HG03442 (cell line): ENCODE measurements around the gene CALHM4.
A peak's percentile ranks its signal among the peaks of the same experiment; 100 is the strongest.

Source experiments
- ATAC-seq: cut with Tn5 transposase; IDR thresholded peaks from one replicate; pipeline ENCODE4 v1.9.1; 2021; ENCODE audit warnings: mild to moderate bottlenecking, moderate library complexity; ENCODE audit not compliant: unreplicated experiment

CALHM4 gene

DNA sequence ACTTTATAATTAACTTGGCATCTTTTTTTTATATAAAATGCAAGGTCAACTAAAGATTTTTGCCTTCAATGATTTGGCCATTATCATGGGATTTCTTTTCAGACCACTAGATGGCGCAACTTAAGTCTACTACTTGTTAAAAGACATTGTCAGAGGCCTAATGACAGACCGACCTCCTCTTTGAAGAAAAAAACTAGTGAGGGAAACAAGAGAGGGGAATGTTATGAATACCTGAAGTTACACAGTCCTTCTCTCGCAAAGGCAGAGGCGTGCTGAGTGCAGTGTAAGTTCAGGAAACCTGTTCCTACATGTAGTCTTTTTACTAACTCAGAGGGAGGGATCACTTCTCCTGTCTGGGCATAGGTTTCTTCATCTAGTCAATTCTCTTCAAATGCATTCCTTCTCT is 17.3 kb upstream of the CALHM4 start:
- peak; percentile 52 for ATAC-seq

DNA sequence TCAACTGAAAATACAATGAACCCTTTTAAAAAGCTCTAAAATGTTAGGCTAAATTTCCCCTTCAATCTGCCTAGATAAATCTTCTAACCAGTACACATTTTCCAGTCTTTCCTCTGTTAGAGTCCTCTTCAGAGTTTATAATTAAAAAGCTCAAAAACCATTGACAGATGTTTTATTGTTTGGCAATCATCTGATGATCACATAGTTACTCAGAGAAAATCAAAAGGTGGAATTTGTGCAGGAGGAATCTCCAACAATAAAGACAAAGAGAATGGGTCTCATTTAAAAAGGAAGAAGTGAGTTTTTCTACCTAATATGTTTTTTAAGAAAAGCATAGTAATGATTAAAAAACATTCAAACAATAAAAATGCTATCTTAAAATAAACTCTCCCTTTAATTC is 11.1 kb upstream of the CALHM4 start:
- ATAC-seq = no peak

DNA sequence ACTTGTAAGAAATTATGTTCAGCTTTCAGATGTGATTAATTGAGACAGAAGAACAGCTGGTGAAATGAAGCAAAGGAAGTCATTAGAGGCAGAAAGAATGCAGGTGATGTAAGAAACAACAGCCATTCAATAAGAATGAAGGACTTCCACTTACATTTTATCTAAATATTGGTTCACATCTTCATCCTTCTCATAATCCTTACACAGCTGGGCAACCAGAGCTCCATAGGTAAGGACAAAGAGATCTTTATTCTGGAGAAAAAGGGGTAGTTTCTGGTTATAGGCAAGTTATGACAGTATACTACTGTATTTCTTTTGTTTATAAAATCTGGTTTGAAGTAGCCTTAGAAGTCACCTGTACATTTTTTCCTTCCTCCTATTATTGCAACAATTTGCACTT is 10.4 kb upstream of the CALHM4 start:
- ATAC-seq = no peak

DNA sequence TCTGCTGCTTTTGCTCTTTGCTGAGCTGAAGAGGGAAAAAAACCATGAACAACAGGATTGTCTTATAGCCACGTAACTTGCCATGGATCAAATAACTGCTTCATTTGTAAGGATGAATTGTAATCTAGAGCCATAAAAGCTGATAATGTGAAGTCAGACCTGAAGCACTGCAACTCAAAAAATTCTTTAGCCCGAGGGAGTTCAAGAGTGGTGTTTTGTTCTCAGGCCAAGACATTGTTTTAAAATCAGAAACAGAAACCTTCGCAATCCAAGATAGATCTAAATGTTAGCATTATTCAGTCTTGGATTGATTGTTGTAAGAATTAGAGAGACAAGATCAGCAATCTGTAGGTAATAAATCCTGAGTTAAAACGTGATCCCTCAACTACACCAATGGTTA is 7.9 kb upstream of the CALHM4 start, which contains the start of gene TRAPPC3L:
Gene TRAPPC3L, minus strand, starts transcription at position 34 of the 400 bp plus-strand sequence. CDS start 170 bp downstream, outside the sequence.
- no peak for ATAC-seq

DNA sequence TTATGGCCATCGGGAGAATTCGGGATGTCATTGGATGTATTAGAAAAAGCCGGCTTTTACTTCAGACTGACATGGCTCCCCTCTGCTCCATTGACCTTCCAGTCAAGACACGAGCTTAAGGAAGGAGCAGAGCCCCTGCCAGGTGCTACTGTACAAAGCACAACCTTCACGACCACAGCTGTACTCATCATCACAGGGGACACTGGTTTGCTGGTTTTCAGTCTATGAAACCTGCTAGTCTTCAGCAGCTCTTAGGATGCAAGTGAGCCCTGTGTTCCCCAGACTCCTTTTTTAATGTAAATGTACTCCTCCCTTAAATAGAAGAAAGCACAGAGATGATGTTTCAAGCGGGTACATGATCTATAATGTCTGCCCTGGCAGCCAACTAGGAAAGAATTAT is 6.2 kb upstream of the CALHM4 start:
- ATAC-seq = no peak

DNA sequence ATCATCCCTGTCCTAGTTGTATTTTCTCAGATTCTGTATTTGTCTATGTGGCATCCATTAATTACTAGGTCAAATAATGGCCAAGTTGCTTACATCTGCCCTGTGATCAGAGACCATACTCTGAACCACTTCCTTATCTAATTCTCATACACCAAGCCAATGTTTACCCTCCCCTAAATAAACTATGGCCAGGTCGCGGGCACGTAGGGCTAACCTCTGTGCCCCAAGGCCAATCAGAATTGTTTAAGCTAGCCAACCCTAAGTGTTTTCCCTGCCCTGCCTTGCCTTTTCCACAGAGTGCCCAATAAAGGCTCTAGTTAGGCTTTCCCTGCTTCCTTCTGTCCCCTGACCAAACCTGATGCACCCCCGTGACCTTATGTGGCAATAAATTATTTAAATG is 2.8 kb upstream of the CALHM4 start:
- ATAC-seq = no peak

DNA sequence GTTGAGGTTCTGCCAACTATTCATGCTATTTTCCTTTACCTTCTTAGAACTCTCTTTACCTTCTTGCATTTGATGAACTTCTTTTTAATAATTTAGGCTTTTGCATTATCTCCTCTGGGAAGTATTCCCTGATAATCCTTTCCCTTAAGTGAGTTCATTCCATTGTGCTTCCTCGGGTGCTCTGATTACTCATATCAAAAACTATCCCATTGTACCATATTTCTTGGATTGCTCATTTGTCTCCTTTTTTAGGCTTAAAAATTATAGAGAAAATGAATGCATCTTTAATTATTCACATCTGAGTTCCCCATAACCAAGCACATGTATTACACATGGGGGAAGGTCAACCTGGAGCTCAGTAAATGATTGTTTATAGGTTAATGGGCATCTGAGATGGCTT is 2.5 kb downstream of the CALHM4 start:
- ATAC-seq = no peak

DNA sequence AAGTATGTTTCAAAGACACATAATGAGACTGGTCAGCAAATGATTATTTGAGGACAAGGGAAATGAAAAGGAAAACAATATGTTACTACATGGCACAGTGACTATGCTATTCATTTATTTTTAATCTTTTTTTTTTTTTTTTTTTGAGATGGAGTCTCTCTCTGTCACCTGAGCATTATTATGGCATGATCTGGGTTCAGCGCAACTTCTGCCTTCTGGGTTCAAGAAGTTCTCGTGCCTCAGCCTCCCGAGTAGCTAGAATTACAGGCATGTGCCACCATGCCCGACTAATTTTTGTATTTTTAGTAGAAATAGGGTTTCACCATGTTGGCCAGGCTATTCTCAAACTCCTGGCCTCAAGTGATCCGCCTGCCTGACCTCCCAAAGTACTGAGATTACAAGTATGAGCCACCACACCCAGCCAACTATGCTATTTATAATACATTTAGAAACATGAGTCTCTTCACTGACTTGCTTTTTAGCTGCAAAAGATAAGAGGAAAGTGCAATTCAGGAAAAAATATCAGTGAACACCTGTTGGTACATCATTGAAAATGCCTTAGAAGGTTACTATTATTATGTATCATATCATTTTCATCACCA is 3.4 kb downstream of the CALHM4 start:
- no peak for ATAC-seq

DNA sequence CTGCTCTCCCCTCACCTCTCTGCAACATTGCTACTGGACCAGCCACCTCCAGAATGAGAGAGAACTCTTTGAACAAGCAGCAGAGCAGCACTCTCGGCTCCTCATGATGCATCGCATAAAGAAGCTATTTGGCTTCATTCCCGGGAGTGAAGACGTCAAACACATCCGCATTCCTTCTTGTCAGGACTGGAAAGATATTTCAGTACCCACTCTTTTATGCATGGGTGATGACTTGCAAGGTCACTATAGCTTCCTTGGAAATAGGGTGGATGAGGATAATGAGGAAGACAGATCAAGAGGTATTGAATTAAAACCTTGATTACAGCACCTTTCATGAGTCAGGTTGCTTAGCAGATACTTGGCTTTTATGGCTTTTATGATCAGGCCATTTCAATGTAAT is 4.3 kb downstream of the CALHM4 start:
- no peak for ATAC-seq

DNA sequence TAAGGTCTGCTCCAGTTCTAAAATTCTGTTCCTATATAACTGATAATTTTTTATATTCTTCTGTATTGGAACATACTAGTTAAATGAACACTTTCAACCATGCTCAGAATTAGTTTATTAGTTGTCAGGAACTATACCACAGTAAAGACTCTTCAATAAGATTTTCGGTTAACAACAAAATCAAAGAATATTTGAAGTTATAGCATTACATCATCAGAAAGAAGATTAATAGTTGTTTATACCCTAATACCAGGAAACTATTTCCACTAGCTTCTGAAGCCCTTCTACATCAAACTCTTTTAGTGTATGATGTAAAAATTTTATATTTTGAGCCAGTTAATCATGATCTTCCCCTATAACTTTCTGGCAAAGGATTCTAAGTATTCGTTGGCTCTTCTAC is 6.6 kb downstream of the CALHM4 start:
- no peak for ATAC-seq

DNA sequence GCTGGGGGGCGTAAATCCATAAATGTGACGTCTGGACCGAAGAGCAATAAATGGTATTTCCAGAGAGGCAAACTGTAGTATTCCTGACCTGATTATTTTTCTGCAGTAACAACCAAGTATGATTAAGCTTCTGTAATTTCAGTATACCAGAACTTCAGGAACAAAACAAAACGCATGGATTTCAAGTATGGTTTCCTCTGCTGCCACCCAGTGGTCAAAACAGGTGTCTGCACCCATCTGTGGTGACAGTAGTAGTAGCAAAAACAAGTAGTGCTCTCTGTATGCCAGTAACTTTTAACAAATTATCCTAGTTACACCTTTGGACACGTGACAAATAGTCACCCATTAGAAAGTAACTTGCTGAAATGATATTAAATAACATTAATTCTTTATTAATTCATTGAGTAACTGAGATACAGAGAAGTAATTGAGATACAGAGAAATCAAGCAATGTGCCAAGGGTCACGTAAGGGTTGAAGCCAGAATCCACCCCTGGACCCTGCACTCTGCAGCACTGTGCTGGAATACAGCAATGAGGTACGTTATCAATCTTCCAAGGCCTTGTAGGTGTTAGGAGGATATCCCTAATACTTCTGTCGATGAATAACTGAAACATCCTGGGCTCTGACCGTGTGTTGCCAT is 7.9 kb downstream of the CALHM4 start:
- no peak for ATAC-seq

DNA sequence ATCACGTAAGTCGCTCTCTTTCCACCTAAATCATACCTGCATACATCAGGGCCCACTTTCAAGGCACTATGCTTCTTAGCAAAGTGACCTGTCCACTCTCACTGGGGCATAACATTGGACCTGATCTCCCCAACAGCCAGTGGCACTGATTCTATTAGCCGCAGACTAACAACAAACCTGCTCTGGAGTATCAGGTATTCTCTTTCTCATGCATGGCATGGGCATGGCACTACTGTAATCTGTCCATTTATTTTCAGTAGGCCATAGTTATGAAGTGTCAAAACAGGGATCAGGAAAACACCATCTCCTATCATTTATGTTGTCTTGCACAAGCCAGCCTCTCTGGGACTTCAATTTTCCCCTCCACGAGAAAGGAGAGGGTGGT is 8.5 kb downstream of the CALHM4 start:
- ATAC-seq = no peak

DNA sequence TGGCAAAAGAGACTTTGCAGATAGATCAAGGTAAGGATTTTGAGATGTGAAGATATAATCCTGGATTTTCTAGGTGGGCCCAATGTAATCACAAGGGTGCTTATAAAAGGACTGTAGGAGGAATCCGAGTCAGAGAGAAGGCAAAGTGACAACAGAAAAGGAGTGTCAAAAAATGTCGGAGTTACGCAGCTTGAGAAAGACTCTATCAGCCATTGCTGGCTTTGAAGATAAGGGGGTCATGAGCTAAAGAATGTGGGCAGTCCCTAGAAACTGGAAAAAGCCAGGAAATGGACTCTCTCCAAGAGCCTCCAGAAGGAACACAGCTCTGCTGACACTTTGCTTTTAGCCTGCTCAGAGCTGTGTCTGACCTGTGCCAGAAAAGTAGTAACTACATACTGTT is 9.1 kb downstream of the CALHM4 start:
- ATAC-seq = no peak

DNA sequence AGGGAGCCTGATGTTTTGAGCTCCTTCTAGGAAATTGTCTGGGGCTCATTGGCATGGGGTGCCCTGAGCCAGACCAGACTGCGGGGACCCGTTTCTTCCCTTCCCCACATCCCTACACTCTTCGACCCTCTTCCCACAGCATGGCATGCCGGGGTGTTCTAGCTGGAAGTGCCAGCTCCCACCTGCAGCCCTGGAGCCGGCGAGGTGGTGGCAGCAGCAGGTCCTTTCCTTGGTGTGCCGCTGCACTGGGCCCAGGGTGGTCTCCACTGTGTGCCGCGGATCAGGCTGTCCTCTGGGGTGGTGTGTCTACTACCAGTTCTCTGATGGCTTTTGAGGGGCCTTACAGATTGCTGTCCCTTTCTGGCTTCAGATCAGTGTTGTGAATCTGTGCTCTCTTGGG is 10.3 kb downstream of the CALHM4 start:
- no peak for ATAC-seq

DNA sequence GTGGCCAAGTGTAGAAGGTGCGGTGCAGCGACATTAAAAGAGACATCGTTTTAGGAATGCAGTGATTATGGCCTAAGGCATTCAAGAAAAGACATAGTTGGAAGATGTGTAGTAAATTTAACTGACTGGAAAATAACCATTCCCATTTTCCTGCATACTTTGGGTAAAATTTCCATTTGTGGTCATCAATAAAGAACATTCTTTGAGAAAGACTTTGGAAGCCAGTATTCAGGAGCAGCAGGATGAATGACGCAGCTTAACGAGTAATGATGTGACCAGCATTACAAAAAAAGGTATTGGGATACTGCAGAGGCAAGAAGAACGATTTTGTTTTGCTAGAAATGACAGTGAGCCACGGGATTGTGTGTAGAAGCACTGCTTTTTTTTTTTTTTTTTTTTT is 10.8 kb downstream of the CALHM4 start:
- no peak for ATAC-seq

DNA sequence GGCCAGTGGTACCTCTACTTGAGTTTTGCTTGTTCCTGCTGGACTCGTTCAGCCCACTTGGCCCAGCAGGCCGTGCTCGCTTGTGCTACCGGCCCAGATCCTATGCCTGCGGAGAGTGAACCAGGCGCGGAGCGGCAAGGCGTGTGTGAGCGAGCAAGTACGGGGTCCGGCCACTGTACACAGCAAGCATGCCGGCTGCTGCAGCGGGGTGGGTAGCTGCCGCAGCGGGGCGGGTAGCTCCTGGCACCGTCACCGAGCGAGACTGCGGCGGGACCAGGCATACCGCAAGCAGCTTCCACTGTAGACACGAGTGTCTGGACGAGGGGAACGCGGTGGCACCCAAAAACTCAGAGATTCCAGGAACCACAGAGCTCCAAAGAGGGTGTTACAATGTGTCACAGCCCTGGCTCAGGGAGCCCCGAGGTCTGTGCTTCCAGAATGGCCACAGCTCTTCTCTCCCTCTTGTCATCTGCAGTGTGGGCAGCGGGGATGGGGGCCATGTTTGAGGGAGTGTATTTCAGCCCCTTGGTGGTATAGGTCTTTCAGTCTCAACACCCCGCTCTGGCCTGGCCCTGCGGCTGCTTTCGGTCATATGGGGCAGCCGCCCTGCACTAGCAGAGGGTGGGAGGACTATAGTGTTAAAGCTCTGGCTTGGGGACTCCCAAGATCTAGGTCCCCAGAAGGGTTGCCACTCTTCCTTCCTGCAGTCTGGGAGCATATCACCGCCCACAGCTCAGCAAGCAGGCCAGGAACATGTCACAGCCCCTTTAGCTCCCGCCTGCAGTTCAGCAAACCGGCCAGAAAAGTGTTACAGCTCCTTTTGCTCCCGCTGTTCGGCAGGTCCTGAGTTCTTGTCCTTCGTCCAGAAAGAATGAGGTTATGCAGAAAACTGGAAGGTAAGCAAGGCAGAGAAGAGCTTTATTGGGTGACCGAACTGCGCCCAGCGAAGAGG is 11.6 kb downstream of the CALHM4 start:
- no peak for ATAC-seq

DNA sequence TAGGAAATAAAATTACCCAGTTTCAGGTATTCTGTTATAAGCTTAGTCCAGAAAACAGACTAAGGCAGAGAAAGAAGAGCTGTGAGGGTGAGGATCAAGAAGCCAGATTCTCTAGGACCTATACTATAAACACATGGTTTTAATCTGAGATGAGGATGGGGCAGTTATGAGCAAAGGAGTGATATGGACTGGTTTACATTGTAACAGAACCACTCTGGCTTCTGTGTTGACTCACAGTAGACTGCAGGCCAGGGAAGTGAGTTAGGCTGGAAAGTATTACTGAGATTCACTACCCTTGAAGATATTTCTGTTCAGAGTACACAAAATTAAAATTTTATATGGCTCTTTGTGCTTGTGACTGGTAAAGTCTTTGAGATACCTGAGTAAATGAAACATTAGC is 14.6 kb downstream of the CALHM4 start:
- ATAC-seq = no peak

DNA sequence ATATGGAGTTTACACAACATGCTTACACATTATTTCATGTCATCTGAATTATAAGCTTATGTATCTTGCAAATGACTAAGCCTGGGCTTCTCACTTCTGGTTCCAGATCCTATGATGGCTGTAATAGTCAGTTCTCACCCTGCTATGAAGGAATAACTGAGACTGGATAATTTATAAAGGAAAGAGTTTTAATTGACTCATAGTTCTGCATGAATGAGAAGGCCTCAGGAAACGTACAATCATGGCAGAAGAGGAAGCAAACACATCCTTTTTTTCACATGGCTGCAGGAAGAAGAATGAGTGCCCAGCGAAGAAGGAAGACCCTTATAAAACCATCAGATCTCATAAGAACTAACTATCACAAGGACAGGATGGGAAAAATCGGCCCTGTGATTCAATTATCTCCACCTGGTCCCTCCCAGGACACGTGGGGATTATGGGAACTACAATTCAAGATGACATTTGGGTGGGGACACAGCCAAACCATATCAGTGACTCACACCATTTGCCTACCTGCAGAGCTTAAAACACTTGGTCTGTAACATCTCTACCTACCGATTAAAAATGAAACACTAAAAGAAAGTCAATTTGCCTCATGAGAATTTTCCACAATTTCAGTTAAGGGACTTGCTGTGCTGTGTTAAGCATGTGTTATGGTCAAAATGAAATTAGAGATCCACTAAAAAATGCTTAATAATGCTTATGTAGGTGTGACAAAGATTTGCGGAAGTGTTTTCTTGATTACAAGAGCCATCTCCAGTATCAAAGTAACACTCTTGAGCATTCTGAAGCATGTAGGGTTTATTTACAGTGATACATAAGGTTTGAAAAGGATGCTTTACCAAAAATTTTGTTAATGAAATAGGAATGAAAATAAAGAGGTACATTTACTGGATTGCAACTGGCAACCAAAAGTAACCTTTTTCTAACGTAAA is 15.5 kb downstream of the CALHM4 start:
- no peak for ATAC-seq

DNA sequence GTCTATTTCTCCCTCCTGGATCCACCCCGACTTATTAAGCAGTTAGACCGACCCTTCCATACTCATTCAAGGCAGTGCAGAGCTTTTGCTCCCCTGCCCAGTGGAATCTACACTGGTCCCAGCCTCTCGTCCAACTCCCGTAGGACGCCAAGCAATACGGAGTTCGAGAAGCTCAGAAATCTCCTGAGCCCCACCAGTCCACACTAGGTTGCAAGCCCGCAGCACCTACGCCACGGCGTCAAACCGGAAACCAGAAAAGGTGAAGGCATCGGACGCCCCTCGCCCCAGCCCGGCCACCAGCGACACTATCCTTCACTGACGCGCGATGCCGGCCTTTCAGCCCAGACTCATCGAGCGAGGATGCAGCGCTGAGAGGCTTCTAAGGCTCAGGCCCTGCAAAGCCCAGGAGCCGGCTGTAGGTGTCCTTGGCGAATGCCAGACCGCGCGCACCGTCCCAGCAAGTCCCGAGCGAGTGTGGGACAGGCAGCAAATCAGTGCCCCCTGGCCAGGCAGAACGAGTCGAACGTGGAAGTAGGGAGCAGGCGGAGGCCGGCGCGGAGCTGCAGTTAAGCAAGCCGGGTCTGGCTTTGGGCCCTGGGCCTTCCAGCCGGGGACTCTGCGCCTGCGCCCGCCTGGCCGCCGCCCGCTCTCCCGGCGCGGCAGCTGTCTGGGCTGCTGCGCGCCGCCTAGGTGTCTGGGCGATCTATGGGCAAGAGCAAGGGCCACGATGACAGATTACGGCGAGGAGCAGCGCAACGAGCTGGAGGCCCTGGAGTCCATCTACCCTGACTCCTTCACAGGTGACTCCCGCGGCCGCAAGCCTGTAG is 17.5 kb downstream of the CALHM4 start, which contains the start of gene RWDD1:
Gene RWDD1, plus strand, starts transcription at position 649 of the 827 bp plus-strand sequence. Its CDS starts 79 bp downstream, at position 728.
- ATAC-seq = peak; percentile 94

DNA sequence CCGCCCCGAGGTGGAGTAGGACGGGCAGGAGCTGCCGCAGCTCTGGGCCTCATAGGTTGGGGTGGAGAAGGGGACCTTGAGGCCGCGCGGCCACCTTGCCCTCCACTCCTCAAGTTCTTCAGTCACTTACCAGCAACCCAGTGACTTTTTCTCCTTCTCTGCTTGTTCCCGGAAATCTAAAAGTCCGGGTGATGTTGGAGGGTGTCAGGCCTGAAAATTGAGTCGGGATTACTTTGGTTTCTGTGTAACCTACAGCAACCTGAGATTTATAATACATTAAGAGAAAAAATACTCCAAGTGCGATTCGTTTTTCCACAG is 18.1 kb downstream of the CALHM4 start:
- ATAC-seq = no peak
